Left colon (tissue), 2 donors: Measurements from ENCODE around the gene REP15. TPM values are rescaled to one million over a fixed set of nuclear protein-coding genes. Genes with fewer than 3 reads are reported as not detected.
"Not testable (repeated sequence)": the region's sequence is repeated elsewhere in the genome, so short reads cannot be mapped to it uniquely, and the experiment has no call there.

Experiments used
- ATAC-seq: fragments of 200-7000 bp; cut with Tn5 transposase; one replicate; pipeline ENCODE4 v1.9.1; 2020; ENCODE audit warnings: mild to moderate bottlenecking, moderate library complexity
- DNase-seq, 2 donors: peaks; one replicate each; pipeline ENCODE4 v3.0.0-alpha.2; 2020
- intact Hi-C, 2 donors: fragments of 100-400 bp; cut with DNase I in 1 of 2; cut with micrococcal nuclease in 1 of 2; formaldehyde crosslinking; loops; one replicate each; pipeline versions ENCODE4 v1.11.2 to v1.14.0; 2022; cut with DNase I, micrococcal nuclease
- total RNA-seq, 2 donors: library from RNA; stranded (reverse); fragmentation: NEBNext Ultra II Directional; extraction: Animal tissue kit (Norgen Biotek cat#: 25700); gene quantifications; one replicate each; pipeline ENCODE4 v1.2.1, GENCODE V29; 2021
- donor health status: DM: no; HTN: no; CAD: no.
- donor health status: DM: yes; HTN: yes; CAD: no.

The REP15 gene
- total RNA-seq, 2 donors from 2014 or later, result 53.9 to 59.1 TPM

DNA sequence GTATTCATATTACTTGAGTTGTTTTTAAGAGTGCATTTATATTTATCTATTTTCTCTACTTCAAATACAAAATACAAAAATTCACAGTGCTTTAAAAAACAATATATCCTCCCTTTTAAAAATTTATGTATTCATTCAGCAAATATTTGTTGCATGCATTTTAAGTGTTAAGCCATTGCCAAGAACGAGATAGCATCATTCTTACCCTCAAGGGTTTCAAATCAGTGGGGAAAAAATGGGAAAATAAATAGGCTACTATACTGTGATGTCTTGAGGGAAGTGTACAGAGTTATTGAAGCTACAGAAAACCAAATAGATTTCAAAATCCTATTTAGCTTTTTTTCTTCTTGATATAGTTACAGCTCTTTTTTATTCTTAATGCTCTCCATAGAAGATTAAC is 37.5 kb downstream of the REP15 start:
- no peak for ATAC-seq
- DNase-seq, result no peak
- intact Hi-C loops, result loop anchor here in 1 of 2 donors (5.0 kb wide), 2 partner anchors 89 to 209 kb away; no protein-coding TSS in a partner anchor

DNA sequence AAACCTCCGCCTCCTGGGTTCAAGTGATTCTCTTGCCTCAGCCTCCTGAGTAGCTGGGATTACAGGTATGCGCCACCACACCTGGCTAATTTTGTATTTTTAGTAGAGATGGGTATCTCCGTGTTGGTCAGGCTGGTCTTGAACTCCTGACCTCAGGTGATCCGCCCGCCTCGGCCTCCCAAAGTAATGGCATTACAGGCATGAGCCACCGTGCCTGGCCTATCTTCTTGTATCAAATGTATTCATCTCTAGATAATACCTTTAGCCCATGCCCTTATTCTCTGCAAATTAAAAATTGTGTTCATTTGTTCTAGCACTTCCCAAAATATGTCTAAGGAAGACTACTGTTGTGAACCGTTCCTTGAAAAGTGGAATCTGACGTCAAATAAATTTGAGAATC is 38.1 kb downstream of the REP15 start:
- DNase-seq, ATAC-seq: not testable (repeated sequence)
- intact Hi-C loops, result loop anchor here in 1 of 2 donors (5.0 kb wide), 2 partner anchors 88 to 208 kb away; no protein-coding TSS in a partner anchor

DNA sequence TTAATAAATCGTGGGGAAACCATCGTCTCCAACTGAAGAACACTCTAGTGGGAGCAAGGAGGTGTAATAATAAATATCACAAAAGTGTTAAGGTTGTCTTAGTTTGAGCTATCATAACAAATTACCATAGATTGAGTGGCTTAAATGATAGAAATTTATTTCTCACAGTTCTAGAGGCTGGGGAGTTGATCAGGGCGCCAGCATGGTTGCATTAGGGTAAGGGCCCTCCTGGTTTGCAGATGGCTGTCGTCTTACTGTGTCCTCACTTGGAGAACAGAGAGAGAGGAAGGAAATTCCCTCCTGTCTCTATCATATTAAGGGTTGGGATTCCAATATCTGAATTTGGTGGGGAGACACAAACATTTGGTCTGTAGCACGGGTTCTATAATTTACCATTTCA is 47.4 kb downstream of the REP15 start:
- intact Hi-C loops, result no loop called here
- no peak for ATAC-seq
- DNase-seq, result no peak

DNA sequence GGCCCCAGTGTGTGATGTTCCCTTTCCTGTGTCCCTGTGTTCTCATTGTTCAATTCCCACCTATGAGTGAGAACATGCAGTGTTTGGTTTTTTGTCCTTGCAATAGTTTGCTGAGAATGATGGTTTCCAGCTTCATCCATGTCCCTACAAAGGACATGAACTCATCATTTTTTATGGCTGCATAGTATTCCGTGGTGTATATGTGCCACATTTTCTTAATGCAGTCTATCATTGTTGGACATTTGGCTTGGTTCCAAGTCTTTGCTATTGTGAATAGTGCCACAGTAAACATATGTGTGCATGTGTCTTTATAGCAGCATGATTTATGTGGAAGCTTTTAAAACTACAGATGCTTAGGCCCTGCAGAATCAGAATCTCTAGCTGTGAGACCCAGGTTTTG is 49.5 kb downstream of the REP15 start:
- intact Hi-C loops, ATAC-seq: not testable (repeated sequence)

More for the DNA sequence above, 49.5 kb downstream of the REP15 start:
- not testable (repeated sequence) for DNase-seq

Other genes with a start within 250 kb of the REP15 start
- not detected for gene SMCO2, start 249.7 kb upstream of the REP15 start, total RNA-seq
- 10 to 100 TPM; 40.9 to 43.1 TPM for gene PPFIBP1, start 172.2 kb upstream of the REP15 start, total RNA-seq
- 10 to 100 TPM; 59.1 to 72.2 TPM for gene MRPS35, start 14.4 kb downstream of the REP15 start, total RNA-seq
- 10 to 100 TPM; 18.1 to 23.8 TPM for gene KLHL42, start 83.8 kb downstream of the REP15 start, total RNA-seq
- not detected for gene MANSC4, start 83.8 kb downstream of the REP15 start, total RNA-seq